ENCODE results near the gene COL19A1.

DNA sequence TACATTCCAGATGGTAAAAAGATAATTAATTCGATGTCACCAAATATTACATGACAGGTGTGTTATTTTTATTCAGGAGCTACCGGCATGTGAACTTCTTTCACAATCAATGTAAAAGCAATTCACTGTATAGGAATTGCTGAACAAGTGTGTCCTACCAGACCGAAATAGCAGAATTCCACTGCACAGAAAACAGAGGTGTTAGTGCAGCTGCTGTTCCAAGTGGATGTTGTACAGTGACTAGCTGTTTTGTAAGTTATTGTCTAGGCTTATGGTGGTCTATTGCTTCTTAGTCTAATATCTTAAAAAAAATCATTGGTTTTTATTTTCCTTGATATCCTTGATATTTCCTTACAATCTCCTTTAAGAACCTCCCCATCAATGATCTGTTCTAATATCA, 107.4 kb downstream of the COL19A1 start:
- TF ChIP-seq, protein P1, sequence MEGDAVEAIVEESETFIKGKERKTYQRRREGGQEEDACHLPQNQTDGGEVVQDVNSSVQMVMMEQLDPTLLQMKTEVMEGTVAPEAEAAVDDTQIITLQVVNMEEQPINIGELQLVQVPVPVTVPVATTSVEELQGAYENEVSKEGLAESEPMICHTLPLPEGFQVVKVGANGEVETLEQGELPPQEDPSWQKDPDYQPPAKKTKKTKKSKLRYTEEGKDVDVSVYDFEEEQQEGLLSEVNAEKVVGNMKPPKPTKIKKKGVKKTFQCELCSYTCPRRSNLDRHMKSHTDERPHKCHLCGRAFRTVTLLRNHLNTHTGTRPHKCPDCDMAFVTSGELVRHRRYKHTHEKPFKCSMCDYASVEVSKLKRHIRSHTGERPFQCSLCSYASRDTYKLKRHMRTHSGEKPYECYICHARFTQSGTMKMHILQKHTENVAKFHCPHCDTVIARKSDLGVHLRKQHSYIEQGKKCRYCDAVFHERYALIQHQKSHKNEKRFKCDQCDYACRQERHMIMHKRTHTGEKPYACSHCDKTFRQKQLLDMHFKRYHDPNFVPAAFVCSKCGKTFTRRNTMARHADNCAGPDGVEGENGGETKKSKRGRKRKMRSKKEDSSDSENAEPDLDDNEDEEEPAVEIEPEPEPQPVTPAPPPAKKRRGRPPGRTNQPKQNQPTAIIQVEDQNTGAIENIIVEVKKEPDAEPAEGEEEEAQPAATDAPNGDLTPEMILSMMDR (IDR thresholded peaks at IDR 0.05): no peak
- no peak for TF ChIP-seq POLR2A (IDR thresholded peaks at IDR 0.05)
